Measurements from ENCODE around the gene SEPTIN5.
A peak's percentile ranks its signal among the peaks of the same experiment; 100 is the strongest.
"Not testable (repeated sequence)": the region's sequence is repeated elsewhere in the genome, so short reads cannot be mapped to it uniquely, and the experiment has no call there.

The SEPTIN5 gene

DNA sequence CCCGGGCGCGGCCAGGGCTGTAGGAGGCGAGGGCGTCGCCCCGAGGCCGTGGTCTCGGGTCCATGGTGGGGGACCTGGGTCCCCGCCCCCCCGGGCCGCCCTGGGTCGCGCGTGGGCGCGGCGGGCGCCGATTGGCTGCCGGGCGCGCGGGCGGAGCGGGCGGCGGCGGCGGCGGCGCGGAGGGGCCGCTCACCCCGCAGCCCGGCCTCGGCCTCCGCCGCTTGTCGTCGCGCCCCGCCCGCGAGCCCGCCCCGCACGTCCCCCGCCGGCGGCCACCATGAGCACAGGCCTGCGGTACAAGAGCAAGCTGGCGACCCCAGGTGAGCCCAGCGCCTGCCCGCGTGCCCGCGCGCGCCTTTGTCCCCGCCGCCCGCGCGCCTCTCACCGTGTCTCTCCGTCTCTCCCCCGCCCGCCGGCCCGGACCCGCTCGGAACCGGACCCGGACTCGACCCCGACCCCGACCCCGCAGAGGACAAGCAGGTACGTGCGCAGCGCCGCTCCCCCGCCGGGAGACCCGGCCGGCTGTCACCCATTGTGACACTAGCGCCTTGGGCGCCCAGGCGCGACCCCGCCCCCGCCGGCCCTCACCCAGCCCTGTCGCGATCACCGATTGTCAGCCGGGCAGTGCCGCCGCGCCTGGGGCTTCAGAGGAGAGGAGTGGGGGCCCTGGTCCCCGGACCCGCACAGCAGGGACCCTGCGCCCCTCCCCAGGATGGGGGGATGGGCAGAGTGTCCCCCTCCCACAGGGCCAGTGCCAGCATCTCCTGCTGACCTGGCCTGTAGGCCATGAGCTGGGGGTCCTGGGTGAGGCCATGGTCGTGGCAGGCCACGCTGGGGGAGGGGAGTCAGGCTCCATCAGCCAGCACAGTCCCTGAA is at the start of gene SEPTIN5:
TSS of gene SEPTIN5 (plus strand) at position 192 of the 876 bp plus-strand sequence. CDS start at position 278, 86 bp downstream.
- peak; percentile 56 for DNase-seq

DNA sequence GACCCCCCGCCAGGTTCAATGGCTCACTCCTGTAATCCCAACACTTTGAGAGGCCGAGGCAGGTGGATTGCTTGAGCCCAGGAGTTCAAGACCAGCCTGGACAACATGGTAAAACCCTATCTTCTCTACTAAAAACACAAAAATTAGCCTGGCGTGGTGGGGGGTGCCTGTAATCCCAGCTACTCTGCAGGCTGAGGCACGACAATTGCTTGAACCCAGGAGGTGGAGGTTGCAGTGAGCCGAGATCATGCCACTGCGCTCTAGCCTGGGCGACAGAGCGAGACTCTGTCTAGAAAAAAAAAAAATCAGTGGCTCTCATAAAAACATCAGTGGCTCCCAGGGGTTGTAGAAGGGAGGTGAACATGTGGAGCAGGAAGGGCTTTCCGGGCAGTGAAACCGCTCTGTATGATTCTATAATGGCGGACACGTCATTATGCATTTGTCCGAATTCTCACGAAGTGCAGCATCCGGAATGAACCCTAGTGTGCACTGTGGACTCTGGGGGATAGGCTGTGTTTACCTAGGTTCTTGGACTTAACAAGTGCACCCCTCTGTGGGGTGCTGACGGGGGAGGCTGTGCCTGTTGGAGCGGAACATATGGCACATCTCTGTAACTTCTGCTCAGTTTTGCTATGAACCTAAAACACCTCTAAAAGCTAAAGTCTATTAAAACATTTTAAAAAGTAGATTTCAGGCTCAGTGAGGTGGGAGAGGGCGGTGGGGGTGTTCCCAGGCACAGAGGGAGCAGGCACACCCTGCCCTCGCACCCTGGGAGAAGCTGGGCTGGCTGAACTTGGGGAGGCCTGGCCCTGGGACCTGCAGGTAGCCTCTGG is 49.1 kb upstream of the SEPTIN5 start:
- no peak for DNase-seq

DNA sequence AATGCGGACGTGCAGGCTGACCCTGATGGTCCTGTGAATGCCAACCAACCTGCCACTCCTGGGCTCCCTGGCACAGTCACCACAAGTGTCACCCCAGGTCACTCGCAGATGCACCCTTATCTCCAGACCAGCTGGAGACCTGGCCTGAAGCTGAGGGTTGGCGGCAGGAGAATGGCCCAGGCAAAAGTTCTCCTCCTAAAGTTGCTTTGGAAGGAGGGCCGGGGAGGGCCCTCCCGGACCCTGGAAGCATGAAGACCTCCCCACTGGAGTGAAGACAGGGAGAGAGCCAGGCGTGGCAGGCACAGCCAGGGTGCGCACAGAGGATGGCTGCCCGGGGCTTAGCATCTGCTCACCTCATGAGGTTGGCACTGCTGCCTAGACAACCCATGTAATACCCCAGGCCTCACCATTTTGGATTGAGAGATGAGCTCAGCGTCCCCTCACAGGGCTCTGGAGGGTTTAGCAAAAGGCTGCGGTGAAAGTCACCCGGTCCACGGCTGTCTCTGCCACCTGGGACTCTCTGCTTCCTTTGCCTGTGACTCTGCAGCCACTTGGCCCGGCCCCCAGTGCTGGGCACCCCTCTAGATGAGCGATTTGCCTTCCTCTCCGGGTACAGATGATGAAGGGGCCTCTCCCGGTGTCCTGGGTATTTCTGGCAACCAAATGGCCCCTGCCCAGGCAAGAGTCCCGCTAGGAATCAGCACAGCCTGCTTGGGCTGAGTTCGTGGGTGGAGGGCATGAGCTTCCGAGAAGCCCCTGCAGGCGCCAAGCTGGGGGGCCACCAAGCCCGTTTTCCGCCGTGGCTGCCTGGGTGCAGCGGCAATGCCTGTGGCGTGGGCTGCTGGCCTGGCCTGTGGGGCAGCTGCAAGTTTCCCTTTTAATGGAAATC is 48.3 kb upstream of the SEPTIN5 start:
- no peak for DNase-seq

DNA sequence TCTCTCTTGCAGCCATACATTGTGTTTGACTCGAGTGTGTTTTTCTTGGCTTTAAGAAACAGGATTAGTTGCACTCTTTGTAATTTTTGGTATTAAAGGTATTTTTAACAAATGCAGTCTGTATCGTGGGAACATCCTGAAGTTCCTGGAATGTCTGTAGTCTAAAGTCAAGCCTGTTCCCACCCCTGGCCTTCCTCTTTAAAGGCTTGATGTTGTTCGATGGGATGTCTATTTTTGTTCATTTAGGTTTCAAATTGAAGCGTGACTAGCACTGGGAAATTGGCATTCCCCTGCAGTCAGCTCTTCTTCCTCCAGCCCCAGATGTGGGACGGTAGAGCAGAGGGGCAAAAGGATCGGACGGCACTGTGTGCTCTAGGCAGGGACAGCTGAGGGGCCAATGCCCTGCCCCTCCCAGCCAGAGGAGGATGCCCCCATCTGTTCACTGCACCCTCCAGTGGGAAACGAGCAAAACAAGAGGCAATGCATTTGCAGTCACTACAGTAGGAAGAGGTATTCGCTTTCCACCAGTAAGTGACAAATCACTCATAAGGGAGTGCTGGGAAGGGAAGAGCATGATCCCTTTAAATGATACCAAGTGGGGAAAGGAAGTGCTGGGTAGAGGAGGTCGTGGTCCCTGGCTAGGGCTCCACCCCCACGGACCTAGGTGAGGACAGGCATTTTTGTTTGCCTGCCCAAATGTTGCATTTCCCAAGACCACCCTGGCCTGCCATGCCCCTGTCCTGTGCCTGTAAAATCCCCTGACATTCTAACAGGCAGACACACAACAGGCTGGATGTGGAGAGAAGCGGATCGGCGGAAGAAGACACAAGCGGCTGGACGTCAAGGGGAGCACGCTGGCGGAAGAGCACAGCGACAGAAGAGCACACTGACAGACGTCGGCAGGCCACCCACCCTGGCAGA is 47.4 kb upstream of the SEPTIN5 start:
- no peak for DNase-seq

DNA sequence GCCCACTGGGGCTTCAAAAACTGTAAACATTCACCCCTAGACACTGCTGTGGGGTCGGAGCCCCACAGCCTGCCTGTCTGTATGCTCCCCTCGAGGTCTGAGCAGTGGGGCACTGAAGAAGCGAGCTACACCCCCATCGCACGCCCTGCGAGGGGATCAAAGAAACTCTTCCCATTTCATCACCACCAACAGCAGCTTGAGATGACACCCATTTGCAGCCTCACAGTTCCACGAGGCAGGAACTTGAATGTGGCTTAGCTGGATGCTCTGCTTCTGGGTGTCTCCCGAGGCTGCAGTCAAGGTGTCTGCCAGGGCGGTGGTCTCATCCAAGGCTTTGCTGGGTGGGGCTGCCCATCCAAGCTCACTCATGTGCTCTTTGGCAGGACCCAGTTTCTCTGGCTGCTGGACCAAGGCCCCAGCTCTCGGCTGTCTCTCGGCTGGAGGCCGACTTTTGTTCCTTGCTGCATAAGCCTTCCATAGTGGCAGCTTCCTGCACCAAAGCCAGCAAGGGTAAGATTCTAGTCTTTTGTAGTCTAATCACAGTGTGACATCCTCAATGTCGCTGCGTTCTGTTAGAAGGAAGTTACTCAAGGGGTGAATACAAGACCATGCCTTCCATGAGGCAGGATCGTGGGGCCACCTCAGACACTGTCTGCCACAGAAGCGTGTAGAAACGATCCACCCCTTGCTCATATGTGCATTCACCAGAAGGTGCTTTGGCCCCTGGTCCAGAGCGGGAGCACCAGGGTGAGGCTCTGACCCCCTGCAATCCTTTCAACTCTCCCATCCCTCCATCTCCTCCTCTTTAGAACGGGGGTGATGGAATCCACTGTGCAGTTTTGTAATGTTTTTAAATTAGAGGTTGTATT is 46.2 kb upstream of the SEPTIN5 start:
- no peak for DNase-seq

DNA sequence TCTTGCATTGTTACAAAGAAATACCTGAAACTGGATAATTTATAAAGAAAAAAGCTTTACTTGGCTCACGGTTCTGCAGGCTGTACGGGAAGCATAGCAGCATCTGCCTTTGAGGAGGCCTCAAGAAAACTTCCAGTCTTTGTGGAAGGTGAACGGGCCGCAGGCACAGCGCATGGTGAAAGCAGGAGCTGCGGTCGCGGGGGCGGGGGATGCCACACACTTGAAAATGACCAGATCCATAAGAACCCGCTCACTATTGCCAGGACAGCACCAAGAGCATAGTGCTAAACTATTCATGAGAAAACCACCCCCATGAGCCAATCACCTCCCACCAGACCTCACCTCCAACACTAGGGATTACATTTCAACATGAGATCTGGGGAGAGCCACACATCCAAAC is 45.6 kb upstream of the SEPTIN5 start:
- no peak for DNase-seq

DNA sequence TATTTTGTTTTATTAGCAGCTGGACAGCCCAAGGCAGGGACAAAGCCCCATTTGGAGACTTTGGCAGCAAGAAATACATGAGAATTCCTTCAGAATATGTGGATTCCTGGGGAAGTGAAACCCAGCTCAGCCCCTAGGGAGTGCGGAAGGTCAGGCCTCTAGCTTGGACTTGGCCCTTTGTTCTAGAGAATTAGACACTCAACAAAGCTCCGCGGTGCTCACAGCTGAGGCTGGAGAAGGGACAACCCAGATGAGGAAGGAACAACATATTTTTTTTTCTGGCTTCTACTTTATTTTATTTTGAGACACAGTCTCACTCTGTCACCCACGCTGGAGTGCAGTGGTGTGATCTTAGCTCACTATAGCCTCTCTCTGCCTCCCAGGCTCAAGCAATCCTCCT is 44.7 kb upstream of the SEPTIN5 start:
- DNase-seq = no peak

DNA sequence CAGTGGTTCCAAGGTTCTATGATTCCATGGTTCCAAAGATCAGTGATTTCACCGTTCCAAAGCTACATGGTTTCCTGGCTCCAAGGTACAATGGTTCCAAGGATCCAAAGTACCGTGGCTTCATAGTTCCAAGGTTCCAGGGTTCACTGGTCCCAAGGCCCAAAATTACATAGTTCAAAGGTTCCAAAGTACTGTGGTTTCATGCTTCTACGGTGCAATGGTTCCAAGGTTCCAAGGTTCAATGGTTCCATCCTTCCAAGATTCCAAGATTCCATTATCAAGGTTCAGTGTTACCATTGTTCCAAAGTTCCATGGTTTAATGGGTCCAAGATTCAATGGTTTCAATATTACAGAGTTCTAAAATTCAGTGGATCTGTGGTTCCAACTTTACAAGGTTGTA is 43.0 kb upstream of the SEPTIN5 start:
- DNase-seq = no peak

DNA sequence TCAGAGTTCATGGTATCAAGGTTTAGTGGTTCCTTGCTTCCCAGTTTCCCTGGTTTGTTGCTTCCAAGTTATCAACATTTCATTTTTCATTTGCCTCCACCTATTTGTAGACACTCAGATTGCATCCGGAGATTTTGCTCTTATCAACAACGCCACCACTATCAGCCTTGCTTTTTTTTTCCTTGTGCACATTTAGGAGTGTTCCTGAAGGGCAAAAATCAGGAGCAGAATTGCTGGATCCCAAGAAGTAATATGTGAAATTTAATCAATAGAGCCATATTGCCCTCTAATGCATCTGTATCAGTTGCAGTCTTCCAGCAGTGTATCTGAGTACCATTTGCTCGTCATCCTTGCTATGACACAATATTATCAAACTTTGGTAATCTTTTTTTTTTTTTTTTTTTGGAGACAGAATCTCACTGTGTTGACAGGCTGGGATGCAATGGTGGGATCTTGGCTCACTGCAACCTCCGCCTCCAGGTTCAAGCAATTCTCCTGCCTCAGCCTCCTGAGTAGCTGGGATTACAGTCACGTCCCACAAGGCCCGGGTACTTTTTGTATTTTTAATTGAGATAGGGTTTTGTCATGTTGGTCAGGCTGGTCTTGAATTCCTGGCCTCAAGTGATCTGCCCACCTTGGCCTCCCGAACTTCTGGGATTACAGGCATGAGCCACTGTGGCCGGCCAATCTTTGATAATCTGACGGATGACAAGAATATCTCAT is 42.1 kb upstream of the SEPTIN5 start:
- DNase-seq = no peak

DNA sequence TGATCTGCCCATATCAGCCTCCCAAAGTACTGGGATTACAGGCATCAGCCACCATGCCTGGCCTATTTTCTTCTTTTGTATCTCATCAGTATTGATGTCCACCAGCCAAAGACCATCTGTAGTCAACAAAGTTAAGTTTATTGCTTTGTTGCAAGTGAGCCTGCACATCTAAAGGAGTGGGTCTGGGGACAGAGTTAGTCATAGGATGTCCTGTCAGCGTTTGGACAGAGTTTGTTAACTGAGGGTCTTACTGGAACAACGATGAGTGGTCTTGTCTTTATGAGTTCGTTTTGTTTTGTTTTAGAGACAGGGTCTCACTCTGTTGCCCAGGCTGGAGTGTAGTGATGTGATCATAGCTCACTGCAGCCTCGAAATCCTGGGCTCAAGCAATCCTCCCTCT is 40.6 kb upstream of the SEPTIN5 start:
- DNase-seq = no peak

DNA sequence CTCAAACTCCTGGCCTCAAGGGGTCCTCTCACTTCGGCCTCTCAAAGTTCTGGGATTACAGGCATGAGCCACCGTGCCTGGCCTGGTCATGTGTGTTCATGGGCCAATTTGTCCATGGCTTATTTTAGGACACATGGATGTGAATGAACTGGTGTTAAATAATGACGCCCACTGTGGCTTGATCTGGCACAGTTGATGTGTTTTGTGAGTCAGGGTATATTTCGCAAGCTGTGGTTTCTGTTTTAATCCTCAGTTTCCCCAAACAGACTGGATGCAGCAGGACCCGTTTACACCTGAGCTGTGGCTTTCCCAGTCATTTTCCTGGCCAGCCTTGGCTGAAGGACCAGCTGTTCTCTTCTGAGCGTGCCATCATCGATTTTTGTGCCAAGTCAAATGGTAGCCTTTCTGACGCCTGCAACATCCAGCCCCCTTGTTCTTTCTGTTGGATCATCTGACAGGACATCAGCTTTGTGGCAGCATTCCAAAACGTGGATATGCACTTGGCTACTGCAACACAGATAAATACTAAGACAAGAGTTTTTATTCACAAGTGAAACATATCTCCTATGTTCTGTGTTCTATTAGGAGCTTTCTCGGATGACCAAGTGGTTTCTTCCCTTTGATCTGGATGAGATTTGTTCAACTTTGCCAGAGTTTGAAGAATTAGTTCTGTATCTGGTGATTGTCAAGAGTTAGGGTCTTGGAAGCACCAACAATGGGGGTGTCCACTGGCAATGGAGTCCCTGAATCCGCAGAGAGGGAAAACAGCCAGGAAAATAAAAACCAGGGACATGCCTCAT is 40.0 kb upstream of the SEPTIN5 start:
- no peak for DNase-seq

DNA sequence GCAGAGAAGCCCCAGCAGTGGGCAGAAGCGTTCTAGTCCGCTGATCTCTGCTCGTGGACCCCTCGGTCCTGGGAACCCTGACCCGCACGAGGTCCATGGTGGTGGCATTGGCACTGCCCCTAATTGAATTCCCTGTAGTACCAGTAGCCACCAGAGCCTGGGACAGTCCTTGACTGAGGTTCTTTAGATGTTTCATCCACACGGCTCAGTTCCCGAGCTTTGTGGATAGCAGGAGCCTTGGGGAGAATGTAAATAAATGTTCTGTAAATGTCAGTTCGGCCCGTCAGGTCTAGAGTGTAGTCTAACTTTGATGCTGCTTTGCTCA is 39.4 kb upstream of the SEPTIN5 start:
- no peak for DNase-seq

DNA sequence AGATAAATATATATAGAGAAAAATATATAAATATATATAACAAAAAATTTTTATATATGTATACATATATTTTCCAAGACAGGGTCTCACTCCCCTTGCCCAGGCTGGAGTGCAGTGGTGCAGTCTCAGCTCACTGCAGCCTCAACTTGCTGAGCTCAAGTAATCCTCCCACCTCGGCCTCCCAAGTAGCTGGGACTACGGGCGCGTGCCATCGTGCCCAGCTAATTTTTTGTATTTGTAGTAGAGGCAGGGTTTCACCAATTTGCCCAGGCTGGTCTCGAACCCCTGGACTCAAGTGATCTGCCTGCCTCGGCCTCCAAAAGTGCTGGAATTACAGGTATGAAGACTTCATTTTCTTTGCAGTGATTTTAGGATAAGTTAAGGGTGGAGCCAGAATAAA is 38.9 kb upstream of the SEPTIN5 start:
- DNase-seq = no peak

DNA sequence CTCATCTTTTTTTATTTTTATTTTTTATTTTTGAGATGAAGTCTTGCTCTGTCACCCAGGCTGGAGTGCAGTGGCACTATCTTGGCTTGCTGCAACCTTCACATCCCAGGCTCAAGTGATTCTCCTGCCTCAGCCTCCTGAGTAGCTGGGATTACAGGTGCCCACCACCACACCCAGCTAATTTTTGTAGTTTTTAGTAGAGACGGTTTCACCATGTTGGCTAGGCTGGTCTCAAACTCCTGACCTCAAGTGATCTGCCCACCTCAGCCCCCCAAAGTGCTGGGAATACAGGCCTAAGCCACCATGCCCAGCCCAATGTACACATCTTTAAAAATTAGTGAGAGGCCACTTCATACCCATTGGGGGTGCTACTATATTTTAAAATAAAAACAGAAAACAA is 37.9 kb upstream of the SEPTIN5 start:
- DNase-seq = not testable (repeated sequence)

DNA sequence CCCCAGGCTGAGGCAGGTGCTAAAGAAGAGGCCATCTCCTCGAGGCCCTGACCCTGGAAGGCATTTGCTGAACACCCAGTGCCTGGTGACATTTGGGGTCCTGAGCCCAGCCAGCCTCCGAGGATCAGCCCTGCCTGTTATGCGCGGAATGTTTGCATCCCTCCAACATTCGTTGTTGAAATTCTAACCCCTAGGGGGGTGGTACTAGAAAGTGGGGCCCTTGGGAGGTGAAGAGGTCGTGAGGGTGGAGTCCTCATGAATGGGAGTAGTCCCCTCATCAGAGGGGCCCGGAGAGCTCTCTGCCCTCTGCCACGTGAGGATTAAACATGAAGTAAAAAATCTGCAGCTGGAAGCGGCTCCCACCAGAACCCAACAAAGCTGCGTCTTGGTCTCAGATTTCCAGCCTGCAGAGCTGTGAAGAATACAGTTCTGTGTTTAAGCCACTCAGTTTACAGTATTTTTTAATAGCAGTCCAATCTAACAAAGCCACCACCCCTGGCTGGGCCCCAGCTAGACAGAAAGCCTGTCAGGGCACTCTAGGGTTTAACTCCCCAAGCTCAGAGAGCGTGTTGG is 35.3 kb upstream of the SEPTIN5 start:
- no peak for DNase-seq

DNA sequence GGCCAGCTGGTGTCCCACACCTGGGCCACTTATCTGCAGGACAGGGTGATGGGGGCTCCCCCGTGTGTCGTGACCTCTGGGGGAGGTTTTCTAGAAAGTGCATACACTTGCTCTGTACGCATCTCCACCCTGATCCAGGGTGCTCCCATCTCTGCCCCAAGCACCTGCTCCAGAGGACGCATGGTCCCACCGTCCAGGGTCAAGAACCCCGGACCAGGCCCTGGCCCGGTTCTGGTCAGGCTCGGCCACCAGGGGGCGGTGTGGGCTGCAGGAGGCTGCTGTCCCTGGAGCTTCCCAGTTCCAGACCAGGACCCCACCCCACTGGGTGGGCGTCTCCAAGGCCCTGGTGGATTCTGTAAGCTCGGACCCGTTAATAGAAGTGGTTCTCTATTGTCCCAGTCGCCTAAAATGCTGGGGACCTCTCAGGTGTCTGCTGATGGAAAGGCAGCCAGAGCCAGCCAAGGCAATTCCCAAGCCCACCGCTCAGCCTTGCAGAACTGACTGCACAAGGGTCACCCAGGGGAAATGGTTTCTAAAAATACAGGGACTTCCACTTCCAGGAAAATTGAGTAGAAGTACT is 34.7 kb upstream of the SEPTIN5 start:
- DNase-seq = peak; percentile 73

DNA sequence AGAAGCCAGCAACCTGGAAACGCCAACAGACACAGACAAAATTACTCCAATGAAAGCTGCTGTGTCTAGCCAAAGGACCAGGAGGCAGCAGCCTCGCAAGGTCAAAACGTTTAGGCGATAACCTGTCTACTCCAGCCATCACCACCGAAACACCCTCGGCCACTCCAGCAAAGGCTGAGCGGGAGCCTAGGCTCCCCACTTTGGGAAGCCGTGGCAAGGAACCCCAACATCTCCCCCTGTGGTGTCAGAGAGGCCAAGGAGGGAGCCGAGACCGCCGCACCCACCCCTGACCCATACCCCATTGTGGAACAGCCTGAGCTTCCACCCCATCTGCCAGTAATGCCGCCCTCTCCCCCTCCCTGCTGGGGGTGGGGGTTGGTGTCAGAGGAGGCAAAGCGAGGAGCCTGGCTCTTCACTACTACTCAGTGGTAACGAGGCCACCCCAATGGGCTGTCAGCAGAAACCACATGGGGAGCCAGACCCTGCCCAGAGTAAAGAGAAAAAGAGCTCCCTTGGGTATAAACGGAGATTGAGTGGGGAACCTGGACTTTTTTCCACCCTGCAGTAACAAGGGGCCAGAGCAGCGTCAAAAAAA is 33.9 kb upstream of the SEPTIN5 start:
- DNase-seq = no peak

All from right forelimb (tissue), 1 donor.